ENCODE results near the gene NANOS1. TPM values are rescaled to one million over a fixed set of nuclear protein-coding genes. Genes with fewer than 3 reads are reported as not detected.
A peak's percentile ranks its signal among the peaks of the same experiment; 100 is the strongest.

NANOS1 gene
- total RNA-seq, 2 experiments from 2014 or later, result 3.6 to 7.5 TPM

DNA sequence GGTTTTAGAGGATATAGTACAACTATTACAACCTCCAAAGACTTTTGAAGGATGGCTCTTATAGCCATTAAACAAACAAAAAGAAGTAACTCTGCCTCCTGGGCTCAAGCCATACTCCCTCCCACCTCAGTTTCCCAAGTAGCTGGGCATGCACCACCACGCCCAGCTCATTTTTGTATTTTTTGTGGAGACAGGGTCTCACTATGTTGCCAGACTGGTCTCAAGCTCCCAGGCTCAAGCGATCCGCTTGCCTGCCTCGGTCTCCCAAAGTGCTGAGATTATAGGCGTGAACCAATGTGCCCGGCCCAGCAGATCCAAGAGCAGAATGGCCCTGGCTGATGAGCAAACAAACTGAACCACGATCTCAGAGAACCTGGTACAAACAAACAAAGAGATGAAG lies 16.0 kb downstream of the NANOS1 start:
- Histone ChIP-seq H4K20me1 (ENCODE audit: insufficient read depth, low read length) (peaks cover 23% of the 10 kb centered on the region; the same call in 1 of the 2 replicates), H3K4me1 (ENCODE audit: insufficient read depth, low read length, poor library complexity, severe bottlenecking) (peaks cover 14% of the 10 kb centered on the region), H2AFZ (ENCODE audit: low read length) (no peak overlapping the region), H3K4me2 (ENCODE audit: low read length) (no peak overlapping the region), H3K9me3 (ENCODE audit: low read length) (no peaks in the 10 kb centered on the region), H3K4me3 (ENCODE audit: low read depth, low read length, poor library complexity, severe bottlenecking) (no peak overlapping the region), H3K36me3 (ENCODE audit: insufficient read depth, low read length) (peaks cover 100% of the 10 kb centered on the region), H3K27ac (ENCODE audit: low read depth, low read length, poor library complexity, severe bottlenecking) (no peak overlapping the region), H3K79me2 (ENCODE audit: insufficient read depth, low read depth, low read length) (peaks cover 92% of the 10 kb centered on the region), H3K9me2 (ENCODE audit: insufficient read depth, low read length) (no peaks in the 10 kb centered on the region)
- intact Hi-C loops (cut with micrococcal nuclease; ENCODE audit: unreplicated experiment), result no loop called here
- CTCF ChIA-PET (ENCODE audit: unreplicated experiment), result no interaction called here
- BruUV-seq (replicated peaks), result no TSS peak
- POLR2A ChIA-PET, result no interaction called here
- no peak for DNase-seq (ENCODE audit: low spot score)
- no peak for TF ChIP-seq EZH2phosphoT487 (IDR thresholded peaks at IDR 0.05; ENCODE audit: borderline replicate concordance, low read depth, low read length)

DNA sequence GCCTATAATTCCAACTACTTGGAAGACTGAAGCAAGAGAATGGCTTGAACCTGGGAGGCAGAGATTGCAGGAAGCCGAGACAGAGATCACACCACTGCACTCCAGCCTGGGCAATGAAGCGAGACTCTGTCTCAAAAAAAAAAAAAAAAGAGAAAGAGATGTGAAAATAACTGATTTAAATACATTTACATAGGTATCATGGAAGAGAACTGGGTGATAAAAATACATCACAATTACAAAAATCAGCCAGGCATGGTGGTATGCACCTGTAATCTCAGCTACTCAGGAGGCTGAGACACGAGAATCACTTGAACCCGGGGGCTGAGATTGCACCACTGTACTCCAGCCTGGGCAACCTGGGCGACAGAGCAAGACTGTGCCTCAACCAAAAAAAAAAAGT lies 19.8 kb downstream of the NANOS1 start:
- Histone ChIP-seq H3K36me3 (ENCODE audit: insufficient read depth, low read length) (peaks cover 100% of the 10 kb centered on the region), H3K4me2 (ENCODE audit: low read length) (no peak overlapping the region), H2AFZ (ENCODE audit: low read length) (no peak overlapping the region), H3K9me2 (ENCODE audit: insufficient read depth, low read length) (no peaks in the 10 kb centered on the region), H3K79me2 (ENCODE audit: insufficient read depth, low read depth, low read length) (peaks cover 83% of the 10 kb centered on the region), H3K4me1 (ENCODE audit: insufficient read depth, low read length, poor library complexity, severe bottlenecking) (peaks cover 14% of the 10 kb centered on the region), H3K4me3 (ENCODE audit: low read depth, low read length, poor library complexity, severe bottlenecking) (no peak overlapping the region), H4K20me1 (ENCODE audit: insufficient read depth, low read length) (peaks cover 24% of the 10 kb centered on the region; the same call in 1 of the 2 replicates), H3K9me3 (ENCODE audit: low read length) (no peaks in the 10 kb centered on the region), H3K27ac (ENCODE audit: low read depth, low read length, poor library complexity, severe bottlenecking) (peak overlapping the region; percentile 26)
- BruUV-seq (replicated peaks), result no TSS peak
- intact Hi-C loops (cut with micrococcal nuclease; ENCODE audit: unreplicated experiment), result no loop called here
- POLR2A ChIA-PET, result interaction anchor here (0.7 to 0.9 kb wide), 3 partner anchors 21 to 83 kb away, joined by 3 to 4 read pairs (median 4); no protein-coding TSS in a partner anchor
- peak; percentile 23 for DNase-seq (ENCODE audit: low spot score)
- no peak for TF ChIP-seq CTCF (conservative IDR thresholded peaks at IDR 0.05; ENCODE audit: low read length)
- no peak for TF ChIP-seq EZH2phosphoT487 (IDR thresholded peaks at IDR 0.05; ENCODE audit: borderline replicate concordance, low read depth, low read length)
- CTCF ChIA-PET (ENCODE audit: unreplicated experiment), result no interaction called here

GRCh38 chr10:119049777-119050176 lies 20.3 kb downstream of the NANOS1 start:
- Histone ChIP-seq H3K9me3 (ENCODE audit: low read length) (no peaks in the 10 kb centered on the region), H3K9me2 (ENCODE audit: insufficient read depth, low read length) (no peaks in the 10 kb centered on the region), H3K36me3 (ENCODE audit: insufficient read depth, low read length) (peaks cover 100% of the 10 kb centered on the region), H4K20me1 (ENCODE audit: insufficient read depth, low read length) (peaks cover 24% of the 10 kb centered on the region; the same call in 1 of the 2 replicates), H2AFZ (ENCODE audit: low read length) (no peak overlapping the region), H3K4me3 (ENCODE audit: low read depth, low read length, poor library complexity, severe bottlenecking) (no peak overlapping the region), H3K4me1 (ENCODE audit: insufficient read depth, low read length, poor library complexity, severe bottlenecking) (peaks cover 14% of the 10 kb centered on the region), H3K4me2 (ENCODE audit: low read length) (no peak overlapping the region), H3K27ac (ENCODE audit: low read depth, low read length, poor library complexity, severe bottlenecking) (peak overlapping the region; percentile 26), H3K79me2 (ENCODE audit: insufficient read depth, low read depth, low read length) (peaks cover 82% of the 10 kb centered on the region)
- DNase-seq (ENCODE audit: low spot score), result no peak
- CTCF ChIA-PET (ENCODE audit: unreplicated experiment), result no interaction called here
- TF ChIP-seq CTCF (conservative IDR thresholded peaks at IDR 0.05; ENCODE audit: low read length) (no peak), EZH2phosphoT487 (IDR thresholded peaks at IDR 0.05; ENCODE audit: borderline replicate concordance, low read depth, low read length) (no peak)
- BruUV-seq (replicated peaks), result no TSS peak
- intact Hi-C loops (cut with micrococcal nuclease; ENCODE audit: unreplicated experiment), result no loop called here
- POLR2A ChIA-PET, result interaction anchor here (0.7 to 0.9 kb wide), 3 partner anchors 21 to 83 kb away, joined by 3 to 4 read pairs (median 4); no protein-coding TSS in a partner anchor

All from OCI-LY7 (cell line).